H1 (cell line): Measurements from ENCODE around the gene TBC1D4.

Experiments used
- CEBPB ChIP-seq: IDR thresholded peaks from 2 replicates; pipeline ENCODE4 v1.6.1; 2012; ENCODE audit warnings: low read depth, low read length
- EZH2 ChIP-seq: fragments of 200-600 bp; sonication (generic); IDR thresholded peaks from 2 replicates; pipeline ENCODE4 v1.7.1; 2012; ENCODE audit warnings: low read depth, mild to moderate bottlenecking, moderate library complexity, low read length, inconsistent platforms; ENCODE audit not compliant: severe bottlenecking
- FOSL1 ChIP-seq: IDR thresholded peaks from 2 replicates; pipeline ENCODE4 v1.6.1; 2011; ENCODE audit warnings: mild to moderate bottlenecking, low read depth, low read length, moderate library complexity; ENCODE audit not compliant: insufficient read depth
- GTF2F1 ChIP-seq: IDR thresholded peaks from 2 replicates; pipeline ENCODE4 v1.6.1; 2012; ENCODE audit warnings: low read depth, low read length, improper control_type of control experiment, borderline replicate concordance
- JUND ChIP-seq: IDR thresholded peaks from 2 replicates; pipeline ENCODE4 v1.6.1; 2011; ENCODE audit warnings: mild to moderate bottlenecking, improper control_type of control experiment, low read length
- MAFK ChIP-seq: IDR thresholded peaks from 2 replicates; pipeline ENCODE4 v1.6.1; 2012; ENCODE audit warnings: low read depth, mild to moderate bottlenecking, improper control_type of control experiment, low read length
- POLR2A ChIP-seq, 2 experiments: IDR thresholded peaks; 1 replicate in 1 of 2; 2 replicates in 1 of 2; pipeline ENCODE4 v1.6.1; 2011; ENCODE audit warnings: low read depth in 2 of 2, low read length in 2 of 2, mild to moderate bottlenecking in 2 of 2; ENCODE audit errors: control extremely low read depth in 1 of 2
- RAD21 ChIP-seq, 2 experiments: IDR thresholded peaks in 1 of 2; conservative IDR thresholded peaks in 1 of 2; 2 replicates each; pipeline ENCODE4 v1.6.1; 2011; ENCODE audit warnings: low read depth in 2 of 2, low read length in 2 of 2, improper control_type of control experiment in 1 of 2, inconsistent platforms in 1 of 2, mild to moderate bottlenecking in 1 of 2, moderate library complexity in 1 of 2
- RNF2 ChIP-seq: fragments of 200-900, 300-1000 bp; sonication (generic); IDR thresholded peaks from 2 replicates; pipeline ENCODE4 v1.7.1; 2016; ENCODE audit warnings: borderline replicate concordance, low read depth, mild to moderate bottlenecking, antibody characterized with exemption, low read length; ENCODE audit not compliant: poor library complexity, severe bottlenecking; ENCODE audit errors: missing control alignments
- RXRA ChIP-seq: IDR thresholded peaks from 2 replicates; pipeline ENCODE4 v1.6.1; 2011; ENCODE audit warnings: low read depth, mild to moderate bottlenecking, low read length, moderate library complexity; ENCODE audit not compliant: insufficient read depth
- TF ChIP-seq, protein P1 (sequence below), 3 experiments: IDR thresholded peaks; 1 replicate in 2 of 3; 2 replicates in 1 of 3; pipeline versions ENCODE4 v1.5.1 to v1.6.1; 2011; ENCODE audit warnings: low read length in 3 of 3, mild to moderate bottlenecking in 3 of 3, inconsistent platforms in 2 of 3, low read depth in 1 of 3, moderate library complexity in 1 of 3; ENCODE audit not compliant: insufficient read depth in 1 of 3; ENCODE audit errors: control extremely low read depth in 1 of 3

- TF ChIP-seq, protein P1, sequence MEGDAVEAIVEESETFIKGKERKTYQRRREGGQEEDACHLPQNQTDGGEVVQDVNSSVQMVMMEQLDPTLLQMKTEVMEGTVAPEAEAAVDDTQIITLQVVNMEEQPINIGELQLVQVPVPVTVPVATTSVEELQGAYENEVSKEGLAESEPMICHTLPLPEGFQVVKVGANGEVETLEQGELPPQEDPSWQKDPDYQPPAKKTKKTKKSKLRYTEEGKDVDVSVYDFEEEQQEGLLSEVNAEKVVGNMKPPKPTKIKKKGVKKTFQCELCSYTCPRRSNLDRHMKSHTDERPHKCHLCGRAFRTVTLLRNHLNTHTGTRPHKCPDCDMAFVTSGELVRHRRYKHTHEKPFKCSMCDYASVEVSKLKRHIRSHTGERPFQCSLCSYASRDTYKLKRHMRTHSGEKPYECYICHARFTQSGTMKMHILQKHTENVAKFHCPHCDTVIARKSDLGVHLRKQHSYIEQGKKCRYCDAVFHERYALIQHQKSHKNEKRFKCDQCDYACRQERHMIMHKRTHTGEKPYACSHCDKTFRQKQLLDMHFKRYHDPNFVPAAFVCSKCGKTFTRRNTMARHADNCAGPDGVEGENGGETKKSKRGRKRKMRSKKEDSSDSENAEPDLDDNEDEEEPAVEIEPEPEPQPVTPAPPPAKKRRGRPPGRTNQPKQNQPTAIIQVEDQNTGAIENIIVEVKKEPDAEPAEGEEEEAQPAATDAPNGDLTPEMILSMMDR (IDR thresholded peaks at IDR 0.05; ENCODE audit: control extremely low read depth in 1 of 3, insufficient read depth in 1 of 3, low read depth in 1 of 3, low read length in 3 of 3), result no peak
- TF ChIP-seq GTF2F1 (no peak), RAD21 (IDR thresholded peaks at IDR 0.05 in 1 of 2, conservative IDR thresholded peaks at IDR 0.05 in 1 of 2; ENCODE audit: low read depth in 2 of 2, low read length in 2 of 2) (no peak), MAFK (no peak), FOSL1 (no peak), POLR2A (IDR thresholded peaks at IDR 0.05; ENCODE audit: control extremely low read depth in 1 of 2, low read depth in 2 of 2, low read length in 2 of 2) (no peak), EZH2 (no peak), JUND (no peak), RNF2 (no peak), CEBPB (no peak), RXRA (no peak)
Observed at GRCh38 chr13:75339635-75340374, 142.2 kb downstream of the TBC1D4 start.
